ENCODE results near the gene ENAM.

Gene ENAM, protein sequence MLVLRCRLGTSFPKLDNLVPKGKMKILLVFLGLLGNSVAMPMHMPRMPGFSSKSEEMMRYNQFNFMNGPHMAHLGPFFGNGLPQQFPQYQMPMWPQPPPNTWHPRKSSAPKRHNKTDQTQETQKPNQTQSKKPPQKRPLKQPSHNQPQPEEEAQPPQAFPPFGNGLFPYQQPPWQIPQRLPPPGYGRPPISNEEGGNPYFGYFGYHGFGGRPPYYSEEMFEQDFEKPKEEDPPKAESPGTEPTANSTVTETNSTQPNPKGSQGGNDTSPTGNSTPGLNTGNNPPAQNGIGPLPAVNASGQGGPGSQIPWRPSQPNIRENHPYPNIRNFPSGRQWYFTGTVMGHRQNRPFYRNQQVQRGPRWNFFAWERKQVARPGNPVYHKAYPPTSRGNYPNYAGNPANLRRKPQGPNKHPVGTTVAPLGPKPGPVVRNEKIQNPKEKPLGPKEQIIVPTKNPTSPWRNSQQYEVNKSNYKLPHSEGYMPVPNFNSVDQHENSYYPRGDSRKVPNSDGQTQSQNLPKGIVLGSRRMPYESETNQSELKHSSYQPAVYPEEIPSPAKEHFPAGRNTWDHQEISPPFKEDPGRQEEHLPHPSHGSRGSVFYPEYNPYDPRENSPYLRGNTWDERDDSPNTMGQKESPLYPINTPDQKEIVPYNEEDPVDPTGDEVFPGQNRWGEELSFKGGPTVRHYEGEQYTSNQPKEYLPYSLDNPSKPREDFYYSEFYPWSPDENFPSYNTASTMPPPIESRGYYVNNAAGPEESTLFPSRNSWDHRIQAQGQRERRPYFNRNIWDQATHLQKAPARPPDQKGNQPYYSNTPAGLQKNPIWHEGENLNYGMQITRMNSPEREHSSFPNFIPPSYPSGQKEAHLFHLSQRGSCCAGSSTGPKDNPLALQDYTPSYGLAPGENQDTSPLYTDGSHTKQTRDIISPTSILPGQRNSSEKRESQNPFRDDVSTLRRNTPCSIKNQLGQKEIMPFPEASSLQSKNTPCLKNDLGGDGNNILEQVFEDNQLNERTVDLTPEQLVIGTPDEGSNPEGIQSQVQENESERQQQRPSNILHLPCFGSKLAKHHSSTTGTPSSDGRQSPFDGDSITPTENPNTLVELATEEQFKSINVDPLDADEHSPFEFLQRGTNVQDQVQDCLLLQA

GRCh38 chr4:70628444-70628843 lies at the start of gene ENAM:
TSS of gene ENAM (plus strand) at chr4:70628744. CDS start at chr4:70629501, 757 bp downstream.
- DNase-seq = no peak

GRCh38 chr4:70581980-70582379 lies 46.6 kb upstream of the ENAM start:
- no peak for DNase-seq

DNA sequence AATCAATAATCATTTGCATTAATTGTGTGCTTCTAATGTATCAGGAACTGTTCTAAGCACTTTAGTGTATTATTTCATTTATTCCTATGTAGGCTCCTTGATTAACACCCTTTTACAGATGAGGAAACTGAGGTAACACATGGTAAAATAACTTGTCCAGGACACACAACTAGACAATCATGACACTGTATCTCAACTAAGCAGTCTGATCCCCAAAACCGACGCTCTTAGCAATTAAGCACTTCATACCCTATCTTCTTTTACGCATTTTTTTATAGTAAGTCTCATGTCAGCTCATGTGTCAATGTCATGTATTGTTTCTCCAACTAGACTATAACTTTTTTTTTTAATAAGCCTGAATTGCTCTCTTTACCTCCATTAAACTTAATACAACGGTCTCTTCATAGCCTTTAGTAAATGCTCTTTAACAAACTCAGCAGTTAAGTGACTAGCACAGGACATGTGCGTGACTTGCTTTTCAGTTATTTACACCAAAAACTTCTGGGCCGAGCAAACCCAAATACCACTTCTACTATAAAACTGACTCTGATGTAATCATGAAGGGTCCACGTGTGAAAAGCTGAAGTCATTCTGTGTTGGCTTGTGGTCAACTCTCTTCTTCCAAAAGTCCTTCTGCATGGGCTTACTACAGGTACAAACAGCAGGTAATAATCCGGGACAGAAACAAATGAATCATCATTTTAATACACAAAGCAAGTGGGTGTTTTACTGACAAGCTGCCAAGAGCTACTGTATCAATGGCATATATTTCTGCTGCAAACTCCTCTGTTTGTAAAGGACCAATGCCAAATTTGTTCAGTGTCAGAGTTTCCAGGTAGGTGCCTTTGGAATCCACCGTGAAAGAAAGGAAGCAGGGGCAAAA lies 44.4 kb upstream of the ENAM start:
- no peak for DNase-seq

- no peak for DNase-seq
Measured at GRCh38 chr4:70586841-70587240, 41.7 kb upstream of the ENAM start.

- no peak for DNase-seq
Measured at GRCh38 chr4:70589785-70590184, 38.8 kb upstream of the ENAM start.

- DNase-seq = no peak
Measured at GRCh38 chr4:70591955-70592582, 36.5 kb upstream of the ENAM start, which contains the start of gene AMBN. TSS of gene AMBN (plus strand) at chr4:70592256. CDS start at chr4:70592359, 103 bp downstream.

DNA sequence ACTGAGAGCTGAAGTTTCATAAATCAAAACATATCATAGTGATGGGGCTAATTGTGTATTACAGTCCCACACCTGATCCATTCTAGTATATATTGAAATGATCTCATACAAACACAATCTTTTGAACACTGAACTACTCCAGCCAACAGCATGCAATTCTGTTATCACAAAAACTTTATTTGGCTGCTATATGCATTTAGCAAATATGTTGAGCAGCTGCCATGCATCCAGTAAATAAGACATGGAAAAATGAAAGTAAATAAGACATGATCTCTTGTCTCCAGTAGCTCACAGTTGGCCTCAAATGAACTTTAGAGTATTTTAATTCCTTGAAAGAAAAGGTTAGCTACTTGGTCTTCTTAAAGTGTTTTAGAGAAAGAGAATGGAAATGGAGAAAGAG lies 34.3 kb upstream of the ENAM start:
- no peak for DNase-seq

DNA sequence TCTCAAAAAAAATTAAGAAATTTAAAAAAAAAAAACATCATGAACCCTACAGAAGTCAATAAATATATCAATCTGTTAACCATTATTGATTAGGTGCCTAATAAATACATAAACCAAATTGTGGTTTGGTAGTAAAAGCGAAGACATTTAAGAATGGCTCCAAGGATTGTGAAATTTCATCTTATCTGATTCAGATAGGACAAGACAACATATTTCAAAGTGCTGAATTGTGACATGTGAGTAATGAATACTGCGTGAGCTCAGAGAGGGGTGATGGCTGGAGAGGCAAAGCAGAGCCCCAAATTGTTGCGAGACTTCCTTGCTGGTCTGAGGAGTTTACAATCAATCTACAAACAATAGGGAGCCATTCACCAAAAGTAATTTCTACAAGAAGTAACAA lies 28.2 kb upstream of the ENAM start:
- DNase-seq = no peak

DNA sequence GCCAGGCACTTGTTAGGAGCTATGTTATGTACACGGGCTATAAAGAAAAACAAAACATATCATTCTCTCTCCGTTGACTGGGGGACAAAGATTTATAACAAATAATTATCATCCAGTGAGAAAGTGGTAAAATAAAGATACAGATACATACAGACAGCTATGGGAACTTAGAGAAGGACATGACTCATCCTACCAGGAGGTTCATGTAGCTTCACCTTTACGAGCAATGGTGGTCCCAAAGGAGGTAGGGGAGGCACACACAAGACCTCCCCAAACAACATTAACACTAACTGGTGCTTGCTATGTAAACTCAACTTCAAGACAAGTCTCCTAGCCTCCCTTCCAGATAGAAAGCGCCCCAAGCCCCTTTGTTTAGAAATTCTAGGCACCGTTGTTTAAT lies 27.6 kb upstream of the ENAM start:
- no peak for DNase-seq

GRCh38 chr4:70601422-70602039 lies 27.0 kb upstream of the ENAM start:
- DNase-seq = peak; percentile 70

GRCh38 chr4:70603856-70604255 lies 24.7 kb upstream of the ENAM start:
- DNase-seq = no peak

DNA sequence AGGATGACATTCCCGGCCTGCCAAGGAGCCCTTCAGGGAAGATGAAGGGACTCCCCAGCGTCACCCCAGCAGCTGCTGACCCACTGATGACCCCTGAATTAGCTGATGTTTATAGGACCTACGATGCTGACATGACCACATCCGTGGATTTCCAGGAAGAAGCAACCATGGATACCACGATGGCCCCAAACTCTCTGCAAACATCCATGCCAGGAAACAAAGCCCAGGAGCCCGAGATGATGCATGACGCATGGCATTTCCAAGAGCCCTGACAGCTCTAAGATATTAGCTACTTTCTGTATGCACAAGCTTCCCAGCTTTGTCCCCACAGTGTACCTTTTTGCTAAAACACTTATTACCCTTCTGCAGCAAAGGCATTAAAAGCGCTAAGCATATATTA lies 22.1 kb upstream of the ENAM start:
- DNase-seq = no peak

DNA sequence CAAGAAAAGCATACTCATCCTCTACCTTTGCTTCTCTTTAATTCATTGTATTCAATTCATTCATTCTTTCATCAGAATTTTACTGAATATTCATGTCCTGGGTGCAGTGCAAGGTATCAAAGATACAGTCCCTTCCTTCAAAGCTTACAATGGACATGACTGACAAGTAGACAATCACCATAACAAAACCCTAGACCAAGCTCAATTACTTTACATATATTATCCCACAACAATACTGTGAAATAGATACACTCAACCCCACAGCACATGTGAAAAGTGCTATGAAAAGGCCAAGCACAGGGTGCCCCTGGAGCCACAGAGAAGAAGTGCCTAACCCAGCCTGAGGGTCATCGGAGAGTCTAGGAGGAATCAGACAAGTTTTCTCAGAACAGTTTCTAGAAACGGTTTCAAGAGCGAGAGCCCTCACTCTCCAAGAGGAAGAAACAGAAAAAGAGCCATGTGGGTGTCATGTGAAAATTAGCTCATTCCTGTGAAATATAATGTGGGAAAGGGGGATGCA lies 21.1 kb upstream of the ENAM start:
- no peak for DNase-seq

GRCh38 chr4:70608324-70608723 lies 20.2 kb upstream of the ENAM start:
- DNase-seq = no peak

DNA sequence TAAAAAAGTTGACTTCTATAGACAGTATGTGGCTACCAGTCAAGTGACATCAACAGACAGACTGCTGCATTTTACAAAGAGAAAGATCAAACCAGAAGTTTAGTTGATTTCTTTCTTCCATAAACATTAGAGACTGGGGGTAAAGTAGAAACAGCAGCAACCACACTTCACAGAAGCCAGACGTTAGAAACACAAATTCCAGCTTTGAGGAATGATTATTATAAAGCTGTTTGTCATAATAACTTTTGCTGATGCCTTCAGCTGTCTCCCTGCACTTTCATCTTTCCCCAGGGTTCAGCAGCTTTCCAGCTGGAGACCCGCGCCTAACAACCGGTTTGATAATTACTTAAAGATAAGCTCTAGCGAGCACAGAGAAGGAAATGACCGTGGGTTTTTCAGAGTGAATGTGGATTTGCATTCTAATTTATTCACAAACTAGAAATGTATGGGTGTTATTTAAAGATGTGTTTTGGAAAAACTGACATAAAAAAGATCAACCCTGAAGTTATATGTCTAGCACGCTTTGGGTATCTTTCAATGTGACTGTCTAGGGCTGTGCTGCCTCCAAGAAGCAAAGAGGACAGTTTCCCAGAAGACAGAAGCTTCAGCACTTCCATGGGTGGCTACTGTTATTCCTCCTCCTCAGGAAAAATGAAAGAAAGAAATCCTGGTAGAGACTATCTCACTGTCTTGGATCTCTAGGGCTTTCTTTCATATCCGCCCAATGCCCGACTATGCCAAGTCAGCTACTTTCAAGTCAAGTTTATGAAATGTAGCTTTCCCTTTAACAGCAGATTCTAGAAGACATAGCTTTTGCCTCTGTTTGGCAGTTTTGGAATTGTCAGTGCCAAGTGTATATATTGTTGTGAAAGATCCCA lies 15.0 kb upstream of the ENAM start:
- no peak for DNase-seq

- no peak for DNase-seq
Measured at GRCh38 chr4:70614184-70614555, 14.4 kb upstream of the ENAM start.

- DNase-seq = no peak
Measured at GRCh38 chr4:70619288-70619687, 9.3 kb upstream of the ENAM start.

DNA sequence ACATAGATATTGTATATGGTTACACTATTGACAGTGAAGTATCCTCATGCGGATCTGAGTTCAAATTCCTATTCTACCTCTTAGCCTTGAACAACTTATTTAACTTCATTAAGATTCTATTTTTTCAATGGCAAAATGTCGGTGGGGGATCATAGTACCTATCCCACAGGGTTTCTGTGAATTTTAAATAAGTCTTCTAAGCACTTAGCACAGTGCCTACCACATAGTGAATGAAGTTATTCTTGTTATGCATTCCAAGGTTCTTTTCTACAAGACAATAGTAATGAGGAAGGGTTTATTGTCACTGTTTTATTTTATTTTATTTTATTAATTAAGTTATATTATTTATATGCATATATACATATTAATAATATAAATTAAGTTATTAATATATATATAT lies 8.8 kb upstream of the ENAM start:
- DNase-seq = no peak

- DNase-seq = no peak
Measured at GRCh38 chr4:70623323-70623722, 5.2 kb upstream of the ENAM start.

DNA sequence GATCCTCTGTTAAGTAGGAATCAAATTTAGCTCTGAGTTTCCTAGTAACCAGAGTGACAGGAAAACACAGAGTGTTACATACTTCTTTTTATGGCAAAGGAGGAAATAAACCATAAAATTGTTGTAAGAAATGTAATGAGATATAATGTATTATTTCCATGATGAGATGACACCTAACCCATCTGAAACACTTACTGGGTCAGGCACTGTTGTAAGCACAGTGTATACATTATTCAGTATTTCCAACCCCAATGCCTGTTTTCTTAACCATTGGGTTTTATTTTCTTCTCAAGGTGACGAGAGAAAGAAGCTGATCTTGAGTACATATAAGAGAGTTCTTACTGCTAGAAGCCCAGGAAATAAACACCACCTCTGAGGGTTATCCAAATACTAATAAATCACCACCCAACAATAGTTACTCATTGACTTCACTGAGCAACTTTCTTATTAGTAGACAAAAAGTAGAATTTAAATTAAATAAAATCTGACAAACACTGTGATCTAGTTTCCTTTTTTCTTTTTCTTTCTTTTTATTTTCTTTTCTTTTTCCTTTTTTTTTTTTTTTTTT lies 4.2 kb upstream of the ENAM start:
- no peak for DNase-seq
